Measurements from ENCODE around the gene NFYA. TPM values are rescaled to one million over a fixed set of nuclear protein-coding genes. Genes with fewer than 3 reads are reported as not detected.

The NFYA gene
- 23.4 TPM for polyA plus RNA-seq (2013, experiment 1 of 2; ENCODE audit: insufficient read length)
- polyA plus RNA-seq (2013, experiment 2 of 2; ENCODE audit: insufficient read length) = 23.0 TPM

DNA sequence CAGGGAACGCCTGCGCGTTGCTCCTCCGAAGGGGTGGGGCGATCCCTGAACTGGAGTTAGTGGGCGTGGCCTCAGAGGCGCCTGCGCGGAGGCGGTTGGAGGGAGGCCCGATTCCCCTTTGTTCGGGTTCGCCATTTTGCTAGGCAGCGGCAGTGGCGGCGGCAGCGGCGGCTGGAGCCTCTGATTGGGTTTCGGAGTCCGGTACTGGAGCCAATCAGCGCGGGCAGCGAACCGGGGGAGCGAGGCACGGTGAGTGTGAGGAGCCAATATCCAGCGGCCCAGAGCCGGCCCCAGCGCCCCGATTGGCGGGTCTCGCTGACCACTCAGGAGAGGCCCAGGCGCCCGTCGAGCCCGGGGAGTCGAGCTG, at the start of gene NFYA:
Gene NFYA, plus strand, starts transcription at position 139 of the 367 bp plus-strand sequence. CDS start 6,116 bp downstream, outside the sequence.
- peak; percentile 99 for DNase-seq

DNA sequence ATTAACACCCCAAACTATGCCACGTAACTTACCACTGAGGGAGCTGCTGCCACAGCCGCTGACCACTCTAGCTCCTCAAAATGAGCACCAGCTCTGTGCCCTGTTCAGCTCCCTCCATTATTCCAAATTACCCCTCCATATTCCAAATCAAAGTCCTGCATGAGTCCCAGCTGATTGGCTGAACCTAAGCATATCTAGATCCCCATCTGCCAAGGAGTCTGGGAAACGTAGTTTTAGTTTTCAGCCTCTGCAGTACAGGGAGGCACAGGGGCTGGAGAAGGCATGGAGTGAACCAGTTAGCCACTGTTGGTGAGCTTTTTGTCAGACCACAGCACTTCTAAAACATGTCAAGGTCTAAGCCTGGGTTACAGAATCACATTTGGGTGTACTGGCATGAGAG, 49.7 kb upstream of the NFYA start:
- no peak for DNase-seq

DNA sequence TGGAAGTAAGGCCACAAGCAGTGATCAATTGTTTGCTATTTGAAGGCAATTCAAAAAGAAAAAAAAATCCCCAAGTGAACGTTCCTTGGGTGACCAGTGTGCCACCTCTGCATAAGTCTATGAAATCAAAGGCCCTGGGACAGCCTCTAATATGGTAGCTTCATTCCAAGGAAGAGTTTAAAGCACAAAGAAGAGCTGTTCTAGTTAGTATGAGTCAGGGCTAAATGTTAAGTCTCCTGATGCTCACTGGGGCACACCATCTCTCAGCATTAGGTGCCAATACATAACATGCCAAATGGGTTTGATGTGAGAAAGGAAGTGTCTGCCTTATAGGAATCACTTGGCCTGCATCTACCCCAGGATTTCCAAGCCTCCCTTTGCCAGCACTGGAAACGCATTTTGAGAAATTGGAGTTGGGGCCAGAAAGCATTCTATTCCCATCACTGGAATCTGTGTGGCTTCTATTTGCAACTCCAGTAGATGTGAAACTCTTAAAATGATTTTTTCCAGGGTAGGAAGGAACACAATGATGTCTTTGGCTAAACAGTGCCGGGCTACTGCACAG, 46.7 kb upstream of the NFYA start:
- DNase-seq = no peak

DNA sequence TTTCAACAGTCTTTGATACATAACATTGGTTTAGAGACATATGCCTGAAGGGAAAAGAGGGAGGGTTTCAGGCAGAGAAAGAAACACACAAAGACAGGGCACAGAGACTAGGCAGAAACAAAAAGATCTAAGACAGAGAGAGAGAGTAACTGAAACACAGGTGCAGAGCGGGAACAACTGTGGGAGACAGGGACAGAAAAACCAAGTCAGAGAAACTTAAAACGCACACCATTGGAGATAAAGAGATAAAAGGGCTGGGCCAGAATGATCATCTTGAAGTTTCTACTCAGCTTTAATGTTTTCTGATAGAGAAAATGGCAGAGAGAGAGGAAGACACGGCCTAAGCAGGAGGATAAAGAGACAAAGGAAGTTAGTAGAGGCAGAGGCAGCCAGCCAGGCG, 45.5 kb upstream of the NFYA start:
- DNase-seq = no peak

DNA sequence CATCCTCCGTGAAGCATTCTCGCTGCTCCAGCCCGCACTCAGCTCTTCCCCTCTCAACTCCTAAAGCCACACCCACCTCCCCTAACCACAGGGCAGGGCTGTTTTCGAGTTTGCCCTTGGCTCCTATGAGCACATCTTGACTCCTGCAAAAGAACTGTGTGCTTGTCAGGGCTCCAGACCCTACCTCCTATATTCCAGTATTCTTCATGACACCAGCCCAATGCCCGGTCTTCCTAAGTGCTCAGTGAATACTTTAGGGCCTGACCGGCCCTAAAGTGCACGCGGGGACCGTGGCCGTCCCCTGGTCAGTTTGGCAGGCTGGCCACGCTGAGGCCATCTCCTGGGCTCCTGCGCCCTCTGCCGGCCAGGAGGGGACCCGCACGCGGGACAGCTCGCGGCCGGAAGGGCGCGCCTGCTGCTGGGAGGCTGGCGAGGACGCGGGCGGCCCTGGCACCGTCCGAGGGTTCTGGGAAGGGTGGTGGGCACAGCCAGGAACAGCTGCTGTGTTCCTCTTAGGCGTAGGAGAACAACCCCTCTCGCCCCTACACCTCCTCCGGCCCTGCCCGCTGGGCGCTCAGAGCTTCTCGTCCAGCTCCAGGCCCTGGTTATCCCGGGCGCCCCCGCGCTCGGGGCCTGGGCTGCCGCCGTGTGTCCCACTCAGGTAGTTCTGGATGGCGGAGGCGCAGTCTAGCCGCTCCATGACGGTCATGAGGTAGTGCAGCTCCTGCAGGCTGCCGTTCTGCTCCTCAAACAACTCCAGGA, 44.8 kb upstream of the NFYA start:
- peak; percentile 63 for DNase-seq

DNA sequence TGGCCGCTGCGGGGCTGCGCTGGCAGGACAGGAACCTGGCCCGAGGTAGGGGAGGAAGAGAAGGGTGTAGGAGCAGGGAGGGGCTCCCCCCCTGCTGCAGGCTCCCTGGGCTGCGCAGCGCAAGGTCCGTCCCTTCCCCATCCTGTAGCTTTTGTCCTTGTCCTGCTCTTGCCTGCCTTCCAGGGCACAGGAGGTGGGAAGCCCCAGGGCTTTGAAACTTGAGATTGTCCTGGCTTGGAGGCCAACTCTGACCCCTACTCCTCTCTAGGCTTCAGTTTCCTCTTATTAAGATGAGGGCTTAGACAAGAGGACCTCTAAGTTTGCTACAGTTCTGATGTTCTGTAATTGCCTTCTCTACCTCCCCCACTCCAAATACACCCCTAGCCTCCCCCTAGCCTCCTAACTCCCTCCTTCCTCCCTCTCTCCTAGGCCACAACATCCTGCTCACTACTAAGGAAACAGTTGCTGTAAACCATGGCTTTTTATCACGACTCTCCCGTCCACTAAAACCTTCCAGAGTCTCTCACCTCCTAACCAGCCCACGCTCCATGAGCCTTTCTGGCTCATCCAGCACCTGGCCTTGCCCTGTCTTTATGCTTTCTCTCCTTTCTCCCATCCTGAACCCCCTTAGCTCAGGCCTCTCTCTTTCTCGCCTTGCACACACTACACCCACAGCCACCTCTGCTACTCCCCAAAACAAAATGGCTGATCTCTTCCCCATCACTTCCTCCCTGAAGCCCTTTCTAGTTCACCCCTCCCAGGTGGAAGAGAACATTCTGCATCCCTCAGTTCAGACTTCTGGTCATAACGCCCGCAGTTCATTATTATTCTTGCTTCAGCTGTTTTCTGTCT, 44.0 kb upstream of the NFYA start:
- DNase-seq = no peak

DNA sequence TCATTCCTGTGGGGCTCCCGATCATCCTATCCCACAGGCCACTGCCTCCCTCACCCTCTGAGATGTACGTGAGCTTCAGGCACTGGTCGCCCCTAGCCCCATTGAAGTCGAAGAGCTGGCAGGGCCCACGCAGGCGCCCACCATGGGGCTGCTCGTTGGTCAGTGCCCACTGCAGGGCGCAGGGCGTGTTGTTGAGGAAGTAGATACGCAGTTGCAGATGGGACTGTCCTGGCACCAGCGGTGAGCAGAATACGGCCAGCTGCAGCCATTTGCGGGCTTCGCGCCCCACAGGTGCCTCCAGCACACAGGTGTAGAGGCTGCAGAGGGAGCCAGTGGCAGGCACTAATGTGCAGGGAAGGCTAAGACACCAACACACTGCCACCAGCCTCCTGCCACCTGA, 39.9 kb upstream of the NFYA start:
- no peak for DNase-seq

DNA sequence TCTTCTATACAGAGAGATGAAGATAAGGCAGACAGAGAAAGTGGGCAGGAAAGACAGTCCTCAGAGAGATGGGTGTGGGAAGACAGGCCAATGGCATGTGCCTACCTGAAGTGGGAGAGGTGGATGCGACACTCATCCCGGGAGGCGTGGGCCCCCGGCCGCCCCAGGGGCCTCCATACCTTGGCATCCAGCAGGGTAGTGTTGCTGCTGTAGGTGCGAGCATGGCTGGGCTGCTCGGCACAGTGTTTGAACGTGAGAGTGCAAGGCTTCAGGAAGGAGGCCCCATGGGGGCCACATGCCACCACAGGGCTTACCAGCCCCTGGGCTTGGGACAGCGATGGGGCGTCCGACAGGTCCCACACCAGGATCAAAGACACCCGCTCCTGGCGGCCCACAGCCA, 39.0 kb upstream of the NFYA start:
- DNase-seq = no peak

DNA sequence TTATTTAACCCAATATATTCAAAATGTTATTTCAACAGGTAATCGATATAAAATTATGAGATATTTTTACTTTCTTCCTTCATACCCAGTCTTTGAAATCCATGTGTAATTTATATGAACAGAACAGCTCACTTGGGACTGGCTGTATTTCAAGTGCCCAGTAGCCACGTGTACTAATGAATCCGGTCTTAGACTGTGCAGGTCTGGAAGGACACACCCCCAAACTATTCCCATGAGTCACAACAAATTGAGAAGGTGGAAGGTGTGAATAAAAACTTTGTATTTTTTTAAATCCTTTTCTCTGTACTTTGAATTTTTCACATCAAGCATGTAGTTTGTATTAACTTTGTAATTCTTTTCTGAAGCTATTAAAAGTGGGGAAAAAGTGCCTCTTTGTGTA, 36.6 kb upstream of the NFYA start:
- DNase-seq = no peak

DNA sequence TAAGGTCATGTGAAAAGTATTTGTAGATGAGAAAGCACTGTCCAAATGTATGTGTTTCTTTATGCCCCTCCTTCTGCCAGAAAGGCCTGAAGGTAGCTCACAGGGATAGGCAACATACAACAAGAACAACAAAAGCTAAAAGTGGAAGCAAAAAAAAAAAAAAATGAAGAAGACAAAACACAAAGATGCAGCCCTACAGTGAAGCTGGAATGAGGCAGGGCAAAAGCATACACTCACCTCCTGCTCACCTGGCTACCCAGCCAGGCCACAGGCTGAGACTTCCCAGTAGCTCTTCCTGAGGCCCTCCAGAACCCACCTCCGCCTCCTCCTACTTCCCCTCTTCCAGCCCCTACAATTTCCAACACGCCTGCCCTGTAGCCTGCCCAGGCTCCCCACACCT, 36.2 kb upstream of the NFYA start:
- no peak for DNase-seq

DNA sequence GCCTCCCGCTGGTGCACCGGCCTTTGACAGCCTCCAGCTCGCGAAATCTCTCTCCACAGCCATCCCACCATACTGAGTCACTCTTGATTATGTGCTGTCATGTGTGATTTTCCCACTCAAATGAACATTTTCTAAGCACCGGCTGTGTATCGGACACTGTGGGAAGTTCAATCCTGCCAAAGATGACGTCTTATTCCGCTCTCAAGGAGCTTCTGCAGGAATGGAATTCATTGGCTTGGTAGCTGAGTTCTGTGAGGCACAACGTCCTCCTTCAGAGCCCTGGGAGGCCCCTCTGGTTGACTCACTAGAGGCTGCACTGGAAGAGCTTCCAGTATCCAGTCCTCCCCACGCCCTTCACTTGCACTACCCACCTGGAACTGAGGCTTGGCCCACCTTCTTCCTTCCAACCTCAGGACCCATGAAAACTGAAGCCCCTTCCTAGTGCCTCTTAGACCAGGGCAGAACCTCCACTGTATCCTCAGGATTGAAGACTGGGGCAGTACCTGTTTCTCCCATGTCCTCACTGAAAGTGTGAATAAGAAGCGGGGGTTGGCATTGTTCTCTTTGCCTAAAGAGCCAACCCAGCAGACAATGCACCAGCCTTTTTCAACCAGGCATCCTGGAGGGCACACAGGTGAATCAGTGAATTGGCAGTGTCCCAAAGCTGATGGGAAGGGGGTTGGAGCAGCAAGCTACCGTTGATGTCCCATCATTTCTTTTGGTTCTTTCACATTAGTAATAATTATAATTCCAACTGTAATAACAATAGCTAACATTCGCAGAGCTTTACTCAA, 35.5 kb upstream of the NFYA start:
- DNase-seq = no peak

DNA sequence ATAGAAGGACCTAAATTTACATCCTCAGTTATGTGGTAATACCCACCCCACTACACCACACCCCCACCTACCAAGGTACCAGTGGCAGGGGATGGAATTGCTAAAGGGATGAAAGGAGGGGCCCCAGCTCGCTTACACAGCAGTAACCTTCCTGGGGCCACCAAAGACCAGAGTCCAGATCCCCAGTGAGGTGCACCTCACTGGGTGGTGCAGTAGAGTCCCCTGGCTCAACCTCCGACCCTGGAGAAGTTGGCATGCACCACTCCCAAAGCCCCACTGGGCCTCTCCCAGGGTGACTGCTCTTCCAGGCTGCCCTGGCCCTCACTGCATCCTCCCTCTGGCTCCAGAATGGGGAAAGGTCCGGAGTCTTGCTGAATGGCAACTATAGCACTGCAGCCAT, 34.6 kb upstream of the NFYA start:
- no peak for DNase-seq

DNA sequence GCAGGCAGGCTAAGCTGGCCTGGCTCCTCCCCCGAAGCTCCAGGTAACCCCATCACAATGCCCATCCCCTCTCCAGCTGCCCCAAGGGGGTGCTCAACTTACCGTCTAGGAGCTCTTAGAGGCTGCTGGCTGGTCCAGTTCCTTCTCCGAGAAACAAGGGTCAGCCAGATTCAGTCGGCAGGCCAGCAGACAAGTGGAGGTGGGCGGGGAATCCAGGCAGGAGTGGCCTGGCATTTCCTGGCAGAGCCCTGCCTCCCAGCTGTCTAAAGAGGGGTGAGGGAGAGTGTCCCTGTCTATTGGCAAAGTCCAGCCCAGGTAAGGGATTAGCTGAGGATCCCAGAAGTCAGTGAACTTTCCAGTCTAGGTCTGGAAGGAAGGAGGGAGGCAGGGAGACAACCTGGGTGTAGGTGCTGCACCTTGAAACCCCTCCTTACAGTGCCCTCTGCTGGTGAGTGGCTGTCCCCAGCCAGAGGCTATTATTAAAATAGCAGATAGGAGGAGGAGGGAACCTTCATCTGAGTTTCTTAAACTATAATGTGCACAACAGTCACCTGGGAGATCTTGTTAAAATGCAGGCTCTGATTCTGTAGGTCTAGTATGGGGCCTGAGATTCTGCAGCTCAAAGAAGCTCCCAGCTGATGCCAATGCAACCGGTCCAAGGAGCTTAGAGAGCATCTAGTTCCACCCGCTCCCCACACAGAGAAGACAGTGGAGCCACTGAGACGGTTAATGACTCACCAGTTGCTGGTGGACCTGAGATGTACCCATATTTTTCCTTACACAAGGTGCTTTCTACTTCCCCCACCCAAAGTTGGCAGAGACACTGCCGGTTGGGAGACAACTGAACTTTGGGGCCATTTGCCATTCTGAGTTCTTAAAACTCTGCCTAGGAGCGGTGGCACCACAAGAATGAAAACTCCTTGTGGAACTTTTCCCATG, 33.4 kb upstream of the NFYA start, which contains the start of gene UNC5CL:
Gene UNC5CL, minus strand, starts transcription at position 162 of the 939 bp plus-strand sequence. CDS start 4,147 bp downstream, outside the sequence.
- no peak for DNase-seq

DNA sequence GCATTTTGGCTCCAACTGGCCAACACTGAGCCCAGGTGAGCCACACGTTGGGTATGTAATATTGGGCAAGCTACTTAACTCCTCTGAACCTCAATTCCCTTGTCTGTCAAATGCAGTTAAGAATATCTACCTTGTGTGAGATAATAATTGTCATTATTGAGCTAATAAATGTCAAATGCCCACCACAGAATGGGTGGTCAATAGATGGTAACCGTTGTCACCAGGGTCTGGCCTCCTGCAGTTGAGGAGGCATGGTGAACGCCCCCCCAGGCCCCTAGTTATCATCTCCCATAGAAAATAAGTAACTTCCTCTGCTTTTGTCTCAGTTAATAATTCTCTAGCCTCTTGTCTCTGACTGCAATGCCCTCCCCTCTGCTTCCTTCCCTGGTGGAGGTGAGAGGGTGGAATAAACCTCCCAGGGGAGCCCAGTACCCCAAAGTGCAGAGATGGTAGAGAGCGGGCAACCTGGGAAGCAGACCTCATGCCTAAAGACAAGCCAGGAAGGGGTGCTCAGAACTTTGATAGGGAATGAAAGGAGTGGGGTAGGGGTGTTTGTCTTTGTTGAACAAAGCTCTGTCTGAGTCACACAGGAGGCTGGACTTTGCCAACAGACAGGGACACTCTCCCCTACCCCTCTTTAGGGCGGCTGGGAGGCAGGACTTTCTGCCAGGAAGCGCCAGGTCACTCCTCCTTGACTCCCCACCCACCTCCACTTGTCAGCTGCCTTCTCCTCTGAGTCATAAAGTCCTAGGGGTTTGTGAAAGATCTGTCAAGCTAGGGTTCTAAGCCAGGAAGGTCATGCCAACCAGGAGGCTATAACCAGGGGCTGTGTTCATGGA, 32.5 kb upstream of the NFYA start:
- no peak for DNase-seq

DNA sequence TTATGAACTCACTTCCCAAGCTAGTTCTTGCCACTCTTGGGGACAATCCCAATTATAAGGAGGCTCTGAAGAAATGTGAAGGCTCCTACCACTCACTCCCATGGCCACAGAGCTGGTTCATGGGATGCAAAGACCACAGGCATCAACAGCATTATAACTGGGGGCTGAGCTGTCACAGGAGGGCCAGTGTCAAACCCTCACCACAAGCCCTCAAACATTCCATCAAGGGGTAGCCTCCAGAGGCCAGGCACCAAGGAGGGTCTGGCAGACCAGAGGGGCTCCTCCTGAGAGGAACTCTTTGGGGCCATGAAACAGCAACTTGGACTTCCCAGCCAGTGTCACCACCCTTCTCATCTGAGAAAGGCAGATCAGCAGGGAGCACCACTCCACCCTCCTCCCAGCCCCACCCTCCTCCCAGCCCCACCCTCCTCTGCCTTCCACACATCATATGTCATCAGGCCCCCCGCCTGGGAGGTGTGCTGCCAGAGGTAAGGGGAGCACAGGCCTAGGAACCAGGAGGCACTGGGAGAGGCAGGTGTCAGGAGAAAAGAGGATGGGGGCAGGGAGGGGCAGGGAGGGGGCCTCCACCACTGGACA, 31.7 kb upstream of the NFYA start:
- DNase-seq = no peak

DNA sequence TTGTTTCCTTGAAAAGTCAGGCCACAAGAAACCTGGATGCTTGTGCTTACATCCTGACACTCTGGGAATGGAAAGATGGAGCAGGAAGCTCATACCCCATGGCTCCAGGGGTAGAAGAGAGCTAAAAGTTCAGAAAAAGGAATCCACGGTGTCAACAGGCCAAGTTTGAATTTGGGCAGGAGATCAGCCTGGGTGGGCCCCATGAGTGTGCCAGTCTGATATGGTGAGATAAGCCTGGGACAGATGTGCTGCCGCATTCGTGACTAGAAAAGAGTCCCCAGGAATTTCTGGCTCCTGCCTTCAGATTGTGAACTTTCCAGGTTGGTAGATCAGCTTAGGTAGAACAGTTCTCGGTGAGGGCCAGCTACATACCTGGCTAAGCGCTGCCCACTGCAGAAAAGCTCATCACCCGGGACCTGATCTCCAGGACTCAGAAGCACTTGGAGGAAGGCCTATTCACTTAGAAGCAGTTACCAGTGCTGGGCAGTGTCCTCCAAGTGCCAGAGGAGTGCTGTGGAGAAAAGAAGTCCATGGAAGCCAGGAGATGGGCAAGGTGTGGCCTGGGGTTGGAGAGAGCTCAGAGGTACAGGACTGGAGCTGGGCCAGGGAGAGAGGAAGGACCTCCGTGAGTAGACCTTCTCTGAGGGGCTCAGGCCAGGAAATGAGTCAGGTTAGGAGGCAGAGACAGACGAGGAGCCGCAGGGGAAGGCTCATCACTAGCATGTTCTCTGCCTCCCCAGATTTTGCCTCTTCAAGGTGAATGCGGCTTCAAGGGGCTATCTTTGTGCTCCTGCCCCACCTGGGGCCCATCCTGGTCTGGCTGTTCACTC, 30.3 kb upstream of the NFYA start, which contains the start of gene TSPO2:
Gene TSPO2, plus strand, starts transcription at position 242 of the 830 bp plus-strand sequence. Its CDS starts 519 bp downstream, at position 761.
- DNase-seq = no peak

DNA sequence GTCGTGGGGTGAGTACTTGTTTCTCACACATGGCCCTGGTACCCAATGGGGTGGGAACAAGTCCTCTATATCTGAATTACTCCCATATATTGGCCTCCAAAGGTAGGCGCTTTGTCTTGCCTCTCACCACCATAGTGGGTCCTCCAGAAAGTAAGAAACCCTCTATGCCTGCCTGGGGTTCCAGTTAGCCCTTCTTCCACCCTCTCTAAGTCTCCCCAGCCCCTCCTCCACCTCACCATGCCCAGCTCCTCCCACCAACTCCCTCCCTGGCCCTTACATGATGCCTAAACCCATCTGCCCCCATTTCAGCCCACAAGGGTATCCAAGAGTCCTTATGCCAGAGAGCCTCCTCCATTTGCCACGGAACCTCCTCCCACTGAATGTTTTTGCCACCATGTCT, 29.6 kb upstream of the NFYA start:
- no peak for DNase-seq

DNA sequence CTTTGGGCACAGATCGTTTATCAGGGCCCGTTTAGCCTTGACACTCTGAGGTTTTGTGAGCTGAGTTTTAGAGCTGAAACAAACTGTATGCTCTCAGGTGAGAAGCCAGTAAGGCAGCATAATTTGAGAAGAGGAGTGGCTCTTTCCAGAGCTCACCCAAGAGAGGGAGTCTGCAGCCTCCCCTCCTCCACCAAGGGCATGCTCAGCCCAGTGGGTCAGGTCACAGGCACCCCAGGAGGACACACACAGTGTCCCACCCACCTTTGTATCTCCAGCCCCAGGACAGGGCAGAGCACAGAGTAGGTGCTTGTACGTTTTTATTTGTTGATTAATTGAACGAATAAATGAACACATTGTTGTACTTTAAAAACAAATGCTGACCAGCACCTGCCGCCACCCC, 27.1 kb upstream of the NFYA start:
- no peak for DNase-seq

DNA sequence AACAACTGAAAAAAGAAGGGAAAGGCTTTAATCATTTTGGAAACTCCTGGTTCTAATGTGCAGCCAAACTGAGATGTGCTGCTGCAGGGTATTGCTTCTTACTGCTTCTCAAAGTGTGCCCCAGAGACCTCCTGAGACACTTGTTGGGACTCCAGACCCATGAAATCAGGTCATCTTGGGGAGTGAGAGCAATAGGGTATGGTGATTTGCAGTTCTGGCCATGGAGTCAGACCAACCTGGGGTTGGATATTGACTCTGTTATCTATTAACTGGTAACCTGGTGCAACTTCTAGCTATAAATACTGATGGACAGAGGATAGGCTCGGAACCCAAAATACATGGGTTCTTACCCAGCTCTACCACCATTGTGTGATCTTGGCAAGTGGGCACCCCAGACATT, 26.7 kb upstream of the NFYA start:
- no peak for DNase-seq
